ENCODE measurements around the gene BCL2L11.

Gene BCL2L11

GRCh38 chr2:111143843-111144198 lies 23.1 kb downstream of the BCL2L11 start:
- TF ChIP-seq CTCF (IDR thresholded peaks at IDR 0.05; ENCODE audit: insufficient read depth, low read depth, low read length, missing control alignments), result no peak
- DNase-seq (ENCODE audit: low read depth), result no peak
- no peak overlapping the region for H3K4me3 ChIP-seq (ENCODE audit: low read length)

GRCh38 chr2:111145103-111145760 lies 24.5 kb downstream of the BCL2L11 start:
- TF ChIP-seq CTCF (IDR thresholded peaks at IDR 0.05; ENCODE audit: insufficient read depth, low read depth, low read length, missing control alignments), result no peak
- no peak for DNase-seq (ENCODE audit: low read depth)
- H3K4me3 ChIP-seq (ENCODE audit: low read length), result no peak overlapping the region

GRCh38 chr2:111145951-111146350 lies 25.2 kb downstream of the BCL2L11 start:
- H3K4me3 ChIP-seq (ENCODE audit: low read length), result no peak overlapping the region
- TF ChIP-seq CTCF (IDR thresholded peaks at IDR 0.05; ENCODE audit: insufficient read depth, low read depth, low read length, missing control alignments), result no peak
- no peak for DNase-seq (ENCODE audit: low read depth)

- no peak for DNase-seq (ENCODE audit: low read depth)
- TF ChIP-seq CTCF (IDR thresholded peaks at IDR 0.05; ENCODE audit: insufficient read depth, low read depth, low read length, missing control alignments), result no peak
- no peak overlapping the region for H3K4me3 ChIP-seq (ENCODE audit: low read length)
These were observed 27.6 kb downstream of the BCL2L11 start for GRCh38 chr2:111148225-111148873.

GRCh38 chr2:111148925-111149324 lies 28.2 kb downstream of the BCL2L11 start:
- no peak overlapping the region for H3K4me3 ChIP-seq (ENCODE audit: low read length)
- no peak for DNase-seq (ENCODE audit: low read depth)
- TF ChIP-seq CTCF (IDR thresholded peaks at IDR 0.05; ENCODE audit: insufficient read depth, low read depth, low read length, missing control alignments), result no peak

- no peak for DNase-seq (ENCODE audit: low read depth)
- no peak overlapping the region for H3K4me3 ChIP-seq (ENCODE audit: low read length)
- no peak for TF ChIP-seq CTCF (IDR thresholded peaks at IDR 0.05; ENCODE audit: insufficient read depth, low read depth, low read length, missing control alignments)
These were observed 29.3 kb downstream of the BCL2L11 start for GRCh38 chr2:111149882-111150455.
